ENCODE measurements around the gene CDX2. TPM values are rescaled to one million over a fixed set of nuclear protein-coding genes. Genes with fewer than 3 reads are reported as not detected.

Gene CDX2
- total and polyA plus RNA-seq, 2 donors (not counting 1 experiment from before 2014, with no cell fraction given): not detected

- no peaks in the 10 kb centered on the region for H3K36me3 ChIP-seq (replicated peaks in 1 of 2; ENCODE audit: control extremely low read depth in 1 of 2, control insufficient read depth in 1 of 2, extremely low read depth in 1 of 2, insufficient read depth in 2 of 2, low read length in 1 of 2)
- H2AFZ ChIP-seq (ENCODE audit: insufficient read depth, low read depth, low read length, poor library complexity, severe bottlenecking): no peak overlapping the region
- Mint-ChIP-seq H3K4me1 (peaks cover 26% of the 10 kb centered on the region), H3K27ac (no peak overlapping the region), H3K4me3 (no peak overlapping the region), H3K27me3 (peaks cover 69% of the 10 kb centered on the region), H3K9me3 (ENCODE audit: insufficient read depth) (no peaks in the 10 kb centered on the region)
- CTCF ChIA-PET: interaction anchor here (0.6 to 10.8 kb wide), 13 partner anchors 9 to 997 kb away, joined by 3 to 327 read pairs (median 14); no protein-coding TSS in a partner anchor
- no peaks in the 10 kb centered on the region for H3K79me2 ChIP-seq (ENCODE audit: control insufficient read depth, insufficient read depth, low read length)
- no peaks in the 10 kb centered on the region for H4K20me1 ChIP-seq (ENCODE audit: control insufficient read depth, insufficient read depth, low read length, poor library complexity, severe bottlenecking)
- DNase-seq (no peak), ATAC-seq (ENCODE audit: low read depth) (no peak)
- TF ChIP-seq CTCF (IDR thresholded peaks at IDR 0.05) (no peak), EZH2 (IDR thresholded peaks at IDR 0.05; ENCODE audit: borderline replicate concordance, insufficient read depth, low read depth, low read length, poor library complexity, severe bottlenecking) (no peak)
- no peak overlapping the region for H3K4me2 ChIP-seq (replicated peaks; ENCODE audit: low read depth, low read length, poor library complexity, severe bottlenecking)
- 83% methylated on average over 2 of the region's 2 CpGs for WGBS (ENCODE audit: insufficient coverage)
- no peak overlapping the region for H3K4me3 ChIP-seq (ENCODE audit: control extremely low read depth in 1 of 5, extremely low read depth in 1 of 5, insufficient read depth in 1 of 5, low read depth in 2 of 5, low read length in 4 of 5)
- peaks cover 29 to 32% of the 10 kb centered on the region in 2 donors for H3K4me1 ChIP-seq (ENCODE audit: control insufficient read depth in 2 of 2, insufficient read depth in 2 of 2, low read length in 2 of 2)
- POLR2A ChIA-PET: no interaction called here
- H3K9me3 ChIP-seq (ENCODE audit: control extremely low read depth in 1 of 3, control insufficient read depth in 2 of 3, insufficient read depth in 1 of 3, low read length in 2 of 3): peaks cover 0 to 7% (median 0%) of the 10 kb centered on the region in 3 donors
- intact Hi-C loops (cut with micrococcal nuclease): no loop called here
- no peak overlapping the region for H3K9ac ChIP-seq (ENCODE audit: low read length)
- H3K27ac ChIP-seq (ENCODE audit: low read length in 2 of 2): no peak overlapping the region
- peaks cover 0 to 60% (median 45%) of the 10 kb centered on the region in 4 experiments for H3K27me3 ChIP-seq (replicated peaks in 1 of 4; ENCODE audit: control extremely low read depth in 1 of 4, control insufficient read depth in 3 of 4, insufficient read depth in 4 of 4, low read length in 3 of 4)
Observed at GRCh38 chr13:27982361-27982760, 13.2 kb upstream of the CDX2 start.

- intact Hi-C loops (cut with micrococcal nuclease): no loop called here
- H3K27ac ChIP-seq (ENCODE audit: low read length in 2 of 2): no peak overlapping the region
- peak overlapping the region; percentile 81 for H3K4me3 Mint-ChIP-seq
- peak; percentile 26 for DNase-seq
- ChIA-PET CTCF (interaction anchor here (1.3 to 10.8 kb wide), 9 partner anchors 10 to 620 kb away, joined by 3 to 327 read pairs (median 4); no protein-coding TSS in a partner anchor), POLR2A (no interaction called here)
- H3K4me2 ChIP-seq (replicated peaks; ENCODE audit: low read depth, low read length, poor library complexity, severe bottlenecking): peak overlapping the region; percentile 66
- H3K27me3 ChIP-seq (replicated peaks in 1 of 4; ENCODE audit: control extremely low read depth in 1 of 4, control insufficient read depth in 3 of 4, insufficient read depth in 4 of 4, low read length in 3 of 4): peaks cover 0 to 71% (median 51%) of the 10 kb centered on the region in 4 experiments
- no peaks in the 10 kb centered on the region for H4K20me1 ChIP-seq (ENCODE audit: control insufficient read depth, insufficient read depth, low read length, poor library complexity, severe bottlenecking)
- TF ChIP-seq CTCF (IDR thresholded peaks at IDR 0.05) (no peak), EZH2 (IDR thresholded peaks at IDR 0.05; ENCODE audit: borderline replicate concordance, insufficient read depth, low read depth, low read length, poor library complexity, severe bottlenecking) (no peak)
- H3K4me1 Mint-ChIP-seq: peaks cover 30% of the 10 kb centered on the region
- H3K27me3 Mint-ChIP-seq: peaks cover 66% of the 10 kb centered on the region
- H3K4me1 ChIP-seq (ENCODE audit: control insufficient read depth in 2 of 2, insufficient read depth in 2 of 2, low read length in 2 of 2): peaks cover 35 to 41% of the 10 kb centered on the region in 2 donors
- H3K79me2 ChIP-seq (ENCODE audit: control insufficient read depth, insufficient read depth, low read length): no peaks in the 10 kb centered on the region
- no peaks in the 10 kb centered on the region for H3K36me3 ChIP-seq (replicated peaks in 1 of 2; ENCODE audit: control extremely low read depth in 1 of 2, control insufficient read depth in 1 of 2, extremely low read depth in 1 of 2, insufficient read depth in 2 of 2, low read length in 1 of 2)
- H3K4me3 ChIP-seq (ENCODE audit: control extremely low read depth in 1 of 5, extremely low read depth in 1 of 5, insufficient read depth in 1 of 5, low read depth in 2 of 5, low read length in 4 of 5): no peak overlapping the region
- H3K9ac ChIP-seq (ENCODE audit: low read length): no peak overlapping the region
- H2AFZ ChIP-seq (ENCODE audit: insufficient read depth, low read depth, low read length, poor library complexity, severe bottlenecking): peak overlapping the region; percentile 33
- peaks cover 0 to 7% (median 0%) of the 10 kb centered on the region in 3 donors for H3K9me3 ChIP-seq (ENCODE audit: control extremely low read depth in 1 of 3, control insufficient read depth in 2 of 3, insufficient read depth in 1 of 3, low read length in 2 of 3)
- no peaks in the 10 kb centered on the region for H3K9me3 Mint-ChIP-seq (ENCODE audit: insufficient read depth)
- no peak for ATAC-seq (ENCODE audit: low read depth)
- no peak overlapping the region for H3K27ac Mint-ChIP-seq
- 77% methylated on average over 7 of the region's 11 CpGs for WGBS (ENCODE audit: insufficient coverage)
Observed at GRCh38 chr13:27981006-27981708, 12.0 kb upstream of the CDX2 start.

Measured in B cell (primary cell).